Large intestine (tissue), 3 donors: Measurements from ENCODE around the gene LILRA1. TPM values are rescaled to one million over a fixed set of nuclear protein-coding genes. Genes with fewer than 3 reads are reported as not detected.

ENCODE experiments used
- DNase-seq, 2 donors: peaks; one replicate each; pipeline versions ENCODE4 v3.0.0 to v3.0.0-alpha.2; 2013
- H3K27ac ChIP-seq: one replicate; pipeline ENCODE4 v1.5.1; 2013; ENCODE audit warnings: low read length
- H3K27me3 ChIP-seq: 2 replicates; pipeline ENCODE4 v1.6.1; 2013; ENCODE audit warnings: low read length; ENCODE audit not compliant: control insufficient read depth, insufficient read depth
- H3K36me3 ChIP-seq: 2 replicates; pipeline ENCODE4 v1.6.1; 2013; ENCODE audit warnings: low read length; ENCODE audit not compliant: control insufficient read depth, insufficient read depth
- H3K4me1 ChIP-seq: one replicate; pipeline ENCODE4 v1.6.1; 2013; ENCODE audit warnings: low read length; ENCODE audit not compliant: control insufficient read depth, insufficient read depth
- H3K4me3 ChIP-seq: one replicate; pipeline ENCODE4 v1.5.1; 2013; ENCODE audit warnings: low read length
- H3K9me3 ChIP-seq: one replicate; pipeline ENCODE4 v1.6.1; 2013; ENCODE audit warnings: mild to moderate bottlenecking, low read depth, low read length, moderate library complexity; ENCODE audit not compliant: control insufficient read depth
- WGBS: methylation state at CpG from one replicate; pipeline ENCODE4 v1.1.5; 2013; ENCODE audit warnings: low lambda C conversion rate; ENCODE audit not compliant: insufficient coverage; 5-methylcytosine and 5-hydroxymethylcytosine counted together
- polyA plus RNA-seq: library from polyadenylated mRNA; unstranded; fragments of 120-200 nt; gene quantifications from one replicate; pipeline ENCODE4 v1.2.1, GENCODE V29; 2013

Gene LILRA1
- polyA plus RNA-seq, 1 donor = 0.43 TPM

DNA sequence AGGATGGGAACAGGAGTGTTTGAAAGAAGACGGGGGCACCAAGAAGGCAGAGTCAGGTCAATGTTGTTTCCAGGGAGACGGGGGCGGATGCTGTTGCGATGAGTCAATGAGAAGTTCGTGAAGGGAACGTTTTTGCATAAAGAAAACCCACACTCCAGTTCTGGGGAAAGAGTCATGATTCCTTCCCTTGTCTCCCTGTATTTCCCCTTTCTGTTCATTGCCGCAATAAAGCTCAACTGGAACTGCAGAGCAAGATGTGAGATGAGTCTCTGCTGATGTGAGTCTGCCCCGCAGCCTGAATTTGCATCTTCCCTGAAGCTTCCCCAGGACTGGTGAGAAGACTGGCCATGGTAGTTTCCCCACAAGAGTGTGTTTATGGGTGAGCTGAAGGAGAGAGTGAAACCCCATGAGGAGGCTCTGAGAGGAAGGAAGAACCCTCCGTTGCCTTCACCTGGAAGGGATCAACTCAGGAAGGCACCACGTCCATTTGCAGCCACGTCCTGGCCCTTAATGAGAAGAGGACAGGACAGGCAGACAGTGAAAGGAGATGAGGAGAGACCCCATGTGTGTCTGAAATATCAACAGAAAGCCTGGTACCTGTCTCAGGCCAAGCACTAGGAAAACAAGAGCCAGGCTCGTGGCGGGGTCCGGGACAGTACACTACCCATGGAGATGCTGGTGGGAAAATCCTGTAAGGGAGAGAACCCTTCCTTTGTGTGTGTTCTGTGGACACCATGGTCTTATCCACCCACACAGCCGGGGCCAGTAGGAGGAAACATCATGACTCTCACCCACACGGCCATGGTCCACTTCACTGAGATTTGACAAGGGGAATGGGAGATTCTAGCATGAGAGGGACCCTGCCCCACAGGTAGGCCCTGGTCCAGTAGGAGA is 13.7 kb downstream of the LILRA1 start:
- Histone ChIP-seq H3K36me3 (no peaks in the 10 kb centered on the region), H3K4me3 (no peak overlapping the region), H3K9me3 (peaks cover 12% of the 10 kb centered on the region), H3K27ac (no peak overlapping the region), H3K4me1 (no peaks in the 10 kb centered on the region), H3K27me3 (no peaks in the 10 kb centered on the region)
- WGBS = no CpG with 5 or more reads among the region's 16 CpGs
- DNase-seq = no peak

- Histone ChIP-seq H3K9me3 (peaks cover 12% of the 10 kb centered on the region), H3K4me1 (no peaks in the 10 kb centered on the region), H3K36me3 (no peaks in the 10 kb centered on the region), H3K27ac (no peak overlapping the region), H3K27me3 (no peaks in the 10 kb centered on the region), H3K4me3 (no peak overlapping the region)
- DNase-seq = no peak
- no CpG with 5 or more reads among the region's 5 CpGs for WGBS
Observed at GRCh38 chr19:54607785-54608150, 14.3 kb downstream of the LILRA1 start.

DNA sequence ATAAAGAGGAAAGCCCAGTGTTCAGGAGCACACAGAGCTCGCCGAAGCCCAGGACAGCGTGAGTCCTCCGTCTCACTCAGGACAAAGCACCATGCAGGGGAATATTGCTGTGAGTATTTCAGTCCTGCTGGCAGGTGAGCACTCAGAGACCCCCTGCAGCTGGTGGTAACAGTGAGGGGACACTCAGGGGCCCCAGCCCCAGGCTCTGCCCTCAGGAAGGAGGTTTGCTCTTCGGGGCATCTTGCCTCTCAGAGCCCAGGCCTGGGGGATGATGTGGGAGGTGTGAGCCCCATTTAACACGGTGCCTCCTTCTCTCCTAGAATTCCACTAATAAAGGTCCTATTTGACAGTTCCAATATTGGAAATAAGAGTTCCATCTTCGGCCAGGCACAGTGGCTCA is 14.8 kb downstream of the LILRA1 start:
- no peak overlapping the region for H3K4me3 ChIP-seq
- no peak for DNase-seq
- peaks cover 12% of the 10 kb centered on the region for H3K9me3 ChIP-seq
- no peaks in the 10 kb centered on the region for H3K27me3 ChIP-seq
- WGBS = no CpG with 5 or more reads among the region's 7 CpGs
- no peaks in the 10 kb centered on the region for H3K4me1 ChIP-seq
- H3K27ac ChIP-seq = no peak overlapping the region
- no peaks in the 10 kb centered on the region for H3K36me3 ChIP-seq

GRCh38 chr19:54608792-54609191 is 15.4 kb downstream of the LILRA1 start:
- no peak overlapping the region for H3K27ac ChIP-seq
- no peaks in the 10 kb centered on the region for H3K36me3 ChIP-seq
- peaks cover 12% of the 10 kb centered on the region for H3K9me3 ChIP-seq
- no peaks in the 10 kb centered on the region for H3K4me1 ChIP-seq
- H3K4me3 ChIP-seq = no peak overlapping the region
- no peak for DNase-seq
- no peaks in the 10 kb centered on the region for H3K27me3 ChIP-seq
- no CpG with 5 or more reads among the region's 15 CpGs for WGBS

DNA sequence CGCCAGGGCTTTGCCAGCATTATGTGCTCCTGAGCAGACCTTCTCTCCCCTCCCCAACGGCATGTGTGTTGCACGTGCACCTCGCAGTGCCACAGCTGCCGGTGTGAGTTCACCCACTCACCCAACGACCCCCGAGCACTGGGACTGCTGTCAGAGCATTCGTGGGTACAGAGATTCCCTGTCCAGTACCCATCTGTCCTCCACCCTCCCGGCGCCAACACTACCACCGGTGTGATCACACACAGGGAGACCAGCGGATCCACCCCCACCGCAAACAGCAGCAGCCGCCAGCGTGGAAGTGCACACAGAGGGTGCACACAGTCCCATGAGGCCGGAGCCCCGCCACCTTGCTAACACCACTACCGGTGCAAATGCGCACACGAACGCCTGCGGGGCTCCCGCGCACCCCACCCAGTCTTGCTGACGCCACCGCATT is 15.9 kb downstream of the LILRA1 start:
- DNase-seq = no peak
- no peak overlapping the region for H3K27ac ChIP-seq
- no CpG with 5 or more reads among the region's 26 CpGs for WGBS
- peaks cover 12% of the 10 kb centered on the region for H3K9me3 ChIP-seq
- no peaks in the 10 kb centered on the region for H3K4me1 ChIP-seq
- H3K4me3 ChIP-seq = no peak overlapping the region
- H3K27me3 ChIP-seq = no peaks in the 10 kb centered on the region
- no peaks in the 10 kb centered on the region for H3K36me3 ChIP-seq

DNA sequence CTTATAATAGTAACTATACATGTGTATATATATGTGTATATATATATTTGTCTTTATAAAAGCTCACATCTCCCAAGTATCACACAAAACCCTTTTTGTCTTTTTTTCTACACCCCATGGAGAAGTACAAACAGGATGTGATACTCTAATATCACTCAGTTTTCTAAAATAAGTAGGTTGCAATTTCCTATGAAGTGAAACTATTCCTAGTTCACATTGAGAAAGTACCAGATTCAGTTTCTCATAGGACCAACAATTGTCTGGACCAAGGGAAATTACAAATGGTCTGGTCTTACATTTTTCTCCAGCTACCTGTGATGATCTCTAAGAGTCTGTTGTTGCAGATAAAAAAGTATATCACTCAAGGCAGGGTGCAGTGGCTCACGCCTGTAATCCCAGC is 19.0 kb downstream of the LILRA1 start:
- no CpG with 5 or more reads among the region's 1 CpG for WGBS
- DNase-seq = no peak
- Histone ChIP-seq H3K4me1 (no peaks in the 10 kb centered on the region), H3K36me3 (no peaks in the 10 kb centered on the region), H3K9me3 (peaks cover 12% of the 10 kb centered on the region), H3K27me3 (no peaks in the 10 kb centered on the region), H3K27ac (no peak overlapping the region), H3K4me3 (no peak overlapping the region)

DNA sequence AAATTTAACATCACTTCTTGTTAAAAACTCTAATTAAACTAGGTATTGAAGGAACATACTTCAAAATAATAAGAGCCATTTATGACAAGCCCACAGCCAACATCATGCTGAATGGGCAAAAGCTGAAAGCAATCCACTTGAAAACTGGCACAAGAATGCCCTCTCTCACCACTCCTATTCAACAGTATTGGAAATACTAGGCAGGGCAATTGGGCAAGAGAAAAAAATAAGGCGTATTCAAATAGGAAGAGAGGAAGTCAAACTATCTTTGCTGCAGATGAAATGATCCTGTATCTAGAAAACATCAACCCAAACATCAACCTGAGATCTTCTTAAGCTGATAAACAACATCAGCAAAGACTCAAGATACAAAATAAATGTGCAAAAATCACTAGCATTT is 21.3 kb downstream of the LILRA1 start:
- no peak overlapping the region for H3K27ac ChIP-seq
- no peaks in the 10 kb centered on the region for H3K27me3 ChIP-seq
- H3K9me3 ChIP-seq = no peaks in the 10 kb centered on the region
- H3K4me3 ChIP-seq = no peak overlapping the region
- H3K4me1 ChIP-seq = no peaks in the 10 kb centered on the region
- H3K36me3 ChIP-seq = no peaks in the 10 kb centered on the region
- no peak for DNase-seq
- 80% methylated on average over 1 of the region's 1 CpG for WGBS

GRCh38 chr19:54616057-54616456 is 22.6 kb downstream of the LILRA1 start:
- no peak overlapping the region for H3K27ac ChIP-seq
- 92% methylated on average over 2 of the region's 3 CpGs for WGBS
- no peaks in the 10 kb centered on the region for H3K9me3 ChIP-seq
- no peaks in the 10 kb centered on the region for H3K27me3 ChIP-seq
- no peak for DNase-seq
- H3K4me1 ChIP-seq = no peaks in the 10 kb centered on the region
- no peaks in the 10 kb centered on the region for H3K36me3 ChIP-seq
- no peak overlapping the region for H3K4me3 ChIP-seq

- no peaks in the 10 kb centered on the region for H3K36me3 ChIP-seq
- H3K4me3 ChIP-seq = no peak overlapping the region
- whole genome bisulfite sequencing = no CpG with 5 or more reads among the region's 5 CpGs
- no peaks in the 10 kb centered on the region for H3K27me3 ChIP-seq
- no peak for DNase-seq
- H3K9me3 ChIP-seq = no peaks in the 10 kb centered on the region
- no peak overlapping the region for H3K27ac ChIP-seq
- H3K4me1 ChIP-seq = no peaks in the 10 kb centered on the region
Observed at GRCh38 chr19:54616821-54617560, 23.6 kb downstream of the LILRA1 start.

DNA sequence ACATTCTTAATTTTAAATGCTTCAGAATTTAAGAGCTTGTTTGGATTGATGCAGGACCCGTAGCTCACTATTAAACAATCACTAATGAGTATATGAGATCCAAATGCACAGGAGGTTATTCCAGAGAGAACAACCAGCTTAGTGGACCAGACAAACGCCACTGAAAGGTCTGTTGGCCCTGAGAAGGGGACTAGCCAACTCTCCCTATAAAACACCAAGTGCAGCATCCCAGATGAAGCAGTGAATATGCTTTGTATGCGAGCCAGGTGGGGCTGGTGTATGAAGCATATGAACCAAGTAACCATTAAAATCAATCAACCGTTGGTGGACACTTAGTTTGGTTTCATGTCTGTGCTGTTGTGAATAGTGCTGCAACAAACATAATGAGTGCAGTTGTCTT is 27.0 kb downstream of the LILRA1 start:
- Histone ChIP-seq H3K4me3 (no peak overlapping the region), H3K36me3 (no peaks in the 10 kb centered on the region), H3K27me3 (no peaks in the 10 kb centered on the region), H3K9me3 (no peaks in the 10 kb centered on the region), H3K4me1 (no peaks in the 10 kb centered on the region), H3K27ac (no peak overlapping the region)
- no peak for DNase-seq
- 83% methylated on average over 1 of the region's 4 CpGs for WGBS
